Right forelimb (tissue), 1 donor: ENCODE results near the gene PLET1.
"Not testable (repeated sequence)": the region's sequence is repeated elsewhere in the genome, so short reads cannot be mapped to it uniquely, and the experiment has no call there.

ENCODE experiments used
- DNase-seq: peaks from one replicate; pipeline ENCODE4 v3.0.0-alpha.2; 2018

The PLET1 gene

DNA sequence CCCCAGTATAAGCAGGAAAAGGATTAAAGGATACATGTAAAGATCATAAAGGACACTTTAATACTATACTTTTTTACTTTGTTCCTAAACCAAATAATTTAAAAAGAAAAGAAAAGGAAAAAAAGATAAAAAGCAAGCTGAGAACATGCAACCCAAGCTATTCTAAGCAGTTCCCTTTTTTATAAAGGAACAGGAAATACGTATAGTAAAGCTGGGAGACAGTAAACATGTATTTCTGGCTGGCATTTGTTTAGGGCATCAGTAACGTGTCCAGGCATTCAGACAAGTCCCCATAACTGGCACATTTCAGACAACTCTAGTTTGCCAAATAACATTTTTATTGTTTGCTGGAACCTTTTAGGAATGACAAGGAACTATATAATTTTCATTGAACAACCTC, 60.4 kb downstream of the PLET1 start:
- DNase-seq: no peak

DNA sequence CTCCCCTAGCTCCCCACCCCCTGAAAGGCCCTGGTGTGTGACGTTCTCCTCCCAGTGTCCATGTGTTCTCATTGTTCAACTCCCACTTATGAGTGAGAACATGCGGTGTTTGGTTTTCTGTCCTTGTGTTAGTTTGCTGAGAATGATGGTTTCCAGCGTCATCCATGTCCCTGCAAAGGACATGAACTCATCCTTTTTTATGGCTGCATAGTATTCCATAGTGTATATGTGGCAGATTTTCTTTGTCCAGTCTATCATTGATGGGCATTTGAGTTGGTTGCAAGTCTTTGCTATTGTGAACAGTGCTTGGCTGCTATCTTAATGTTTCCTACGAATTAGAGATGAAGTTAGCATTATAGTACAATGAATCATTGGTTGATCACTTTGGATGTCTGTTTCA, 61.6 kb downstream of the PLET1 start:
- not testable (repeated sequence) for DNase-seq
